ENCODE results near the gene PRKCA.

- no peak for TF ChIP-seq CTCF (IDR thresholded peaks at IDR 0.05)
- TF ChIP-seq POLR2A (IDR thresholded peaks at IDR 0.05) = no peak
Measured at GRCh38 chr17:66498580-66498979, 196.2 kb downstream of the PRKCA start.

Measured in uterus (tissue), 2 donors.